PC-9 (cell line): Measurements from ENCODE around the gene PCID2. TPM values are rescaled to one million over a fixed set of nuclear protein-coding genes. Genes with fewer than 3 reads are reported as not detected.

Experiments used
- BruUV-seq: library from RNA; stranded (reverse); fragments of 400-500 nt; replicated peaks from 2 replicates; lab custom pipeline; 2021; lab: Mats Ljungman, UMichigan
- CTCF ChIA-PET: fragments of 300-600 bp; sonication (Branson Sonifier 250); formaldehyde crosslinking; loops from one replicate; lab custom pipeline; 2022; ENCODE audit warnings: antibody characterized with exemption; lab: Charles Lee
- POLR2A ChIA-PET: fragments of 300-600 bp; sonication (Branson Sonifier 250); formaldehyde crosslinking; loops from one replicate; lab custom pipeline; 2022; ENCODE audit warnings: antibody characterized with exemption; ENCODE audit not compliant: unreplicated experiment; lab: Charles Lee
- DNase-seq, 2 experiments: peaks; one replicate each; pipeline versions ENCODE4 v3.0.0 to v3.0.0-alpha.2; 2015 to 2022; ENCODE audit warnings: mixed read lengths in 1 of 2
- H2AFZ ChIP-seq: fragments of 200-600 bp; sonication (generic); 2 replicates; pipeline ENCODE4 v1.8.1; 2017; ENCODE audit warnings: antibody characterized with exemption
- H3F3A ChIP-seq: fragments of 200-600 bp; sonication (generic); 2 replicates; pipeline ENCODE4 v1.8.1; 2017; ENCODE audit warnings: antibody characterized with exemption, mild to moderate bottlenecking, low read depth; ENCODE audit not compliant: insufficient read depth
- H3K27ac ChIP-seq: fragments of 200-600 bp; sonication (generic); 2 replicates; pipeline ENCODE4 v1.6.1; 2016; ENCODE audit warnings: mixed run types
- H3K27me3 ChIP-seq: fragments of 200-600 bp; sonication (generic); 2 replicates; pipeline ENCODE4 v1.6.1; 2016; ENCODE audit warnings: low read depth, mixed run types; ENCODE audit not compliant: insufficient read depth
- H3K36me3 ChIP-seq: fragments of 200-600 bp; sonication (generic); 2 replicates; pipeline ENCODE4 v1.6.1; 2016; ENCODE audit warnings: low read depth, mixed run types
- H3K4me1 ChIP-seq: fragments of 200-600 bp; sonication (generic); replicated peaks from 2 replicates; pipeline ENCODE4 v1.6.1; 2016; ENCODE audit warnings: mixed run types; ENCODE audit not compliant: insufficient read depth
- H3K4me2 ChIP-seq: fragments of 200-600 bp; sonication (generic); 2 replicates; pipeline ENCODE4 v1.6.1; 2017; ENCODE audit warnings: mixed run types
- H3K4me3 ChIP-seq: fragments of 200-600 bp; sonication (generic); 2 replicates; pipeline ENCODE4 v1.6.1; 2016; ENCODE audit warnings: mixed run types
- H3K79me2 ChIP-seq: fragments of 200-600 bp; sonication (generic); 2 replicates; pipeline ENCODE4 v1.6.1; 2017; ENCODE audit warnings: low read depth, mixed run types
- H3K9me2 ChIP-seq: fragments of 200-600 bp; sonication (generic); 2 replicates; pipeline ENCODE4 v1.8.1; 2017; ENCODE audit warnings: mild to moderate bottlenecking; ENCODE audit not compliant: insufficient read depth
- H3K9me3 ChIP-seq: fragments of 200-600 bp; sonication (generic); 2 replicates; pipeline ENCODE4 v1.8.1; 2016; ENCODE audit warnings: low read depth; ENCODE audit not compliant: insufficient read depth
- H4K20me1 ChIP-seq: fragments of 200-600 bp; sonication (generic); 2 replicates; pipeline ENCODE4 v1.8.1; 2017; ENCODE audit not compliant: insufficient read depth
- CTCF ChIP-seq: fragments of 200-600 bp; sonication (generic); conservative IDR thresholded peaks from 2 replicates; pipeline ENCODE4 v1.6.1; 2017; ENCODE audit warnings: mixed run types, antibody characterized with exemption, mild to moderate bottlenecking, moderate library complexity
- EZH2 ChIP-seq: fragments of 200-600 bp; sonication (generic); IDR thresholded peaks from 2 replicates; pipeline ENCODE4 v1.8.0; 2017; ENCODE audit warnings: antibody characterized with exemption, low read depth
- intact Hi-C: fragments of 100-400 bp; cut with micrococcal nuclease; formaldehyde crosslinking; loops from one replicate; pipeline ENCODE4 v1.10.0; 2022; ENCODE audit not compliant: unreplicated experiment
- total RNA-seq: library from RNA; stranded (reverse); gene quantifications from 2 replicates; pipeline ENCODE4 v1.2.3, GENCODE V29; 2021

The PCID2 gene
- total RNA-seq, 1 experiment from 2014 or later = 71.8 TPM

GRCh38 chr13:113145496-113145895 lies 63.0 kb downstream of the PCID2 start:
- H3F3A ChIP-seq = no peaks in the 10 kb centered on the region
- H3K27me3 ChIP-seq = peaks cover 66% of the 10 kb centered on the region
- no peaks in the 10 kb centered on the region for H3K4me1 ChIP-seq
- H4K20me1 ChIP-seq = no peaks in the 10 kb centered on the region
- no peaks in the 10 kb centered on the region for H3K79me2 ChIP-seq
- H3K27ac ChIP-seq = no peak overlapping the region
- H3K4me2 ChIP-seq = no peak overlapping the region
- POLR2A ChIA-PET = no interaction called here
- no peaks in the 10 kb centered on the region for H3K9me2 ChIP-seq
- H3K36me3 ChIP-seq = no peaks in the 10 kb centered on the region
- no TSS peak for BruUV-seq
- intact Hi-C loops = no loop called here
- no peak overlapping the region for H3K4me3 ChIP-seq
- H3K9me3 ChIP-seq = no peaks in the 10 kb centered on the region
- H2AFZ ChIP-seq = no peak overlapping the region
- CTCF ChIA-PET = no interaction called here
- no peak for DNase-seq
- no peak for TF ChIP-seq CTCF
- no peak for TF ChIP-seq EZH2

- Histone ChIP-seq H3F3A (no peaks in the 10 kb centered on the region), H3K4me3 (no peak overlapping the region), H3K27ac (no peak overlapping the region), H3K27me3 (peaks cover 70% of the 10 kb centered on the region), H4K20me1 (no peaks in the 10 kb centered on the region), H3K9me2 (no peaks in the 10 kb centered on the region), H3K36me3 (no peaks in the 10 kb centered on the region), H3K4me1 (no peaks in the 10 kb centered on the region), H3K4me2 (no peak overlapping the region), H3K79me2 (no peaks in the 10 kb centered on the region), H3K9me3 (no peaks in the 10 kb centered on the region), H2AFZ (no peak overlapping the region)
- intact Hi-C loops = no loop called here
- BruUV-seq = no TSS peak
- DNase-seq = no peak
- CTCF ChIA-PET = no interaction called here
- POLR2A ChIA-PET = no interaction called here
- no peak for TF ChIP-seq EZH2
- TF ChIP-seq CTCF = no peak
Measured at GRCh38 chr13:113144255-113144629, 64.2 kb downstream of the PCID2 start.

- Histone ChIP-seq H3K27ac (no peak overlapping the region), H3K9me2 (no peaks in the 10 kb centered on the region), H3K79me2 (no peaks in the 10 kb centered on the region), H3F3A (no peaks in the 10 kb centered on the region), H3K4me3 (no peak overlapping the region), H2AFZ (no peak overlapping the region), H3K27me3 (peaks cover 76% of the 10 kb centered on the region), H4K20me1 (no peaks in the 10 kb centered on the region), H3K4me2 (no peak overlapping the region), H3K9me3 (no peaks in the 10 kb centered on the region), H3K4me1 (no peaks in the 10 kb centered on the region), H3K36me3 (no peaks in the 10 kb centered on the region)
- TF ChIP-seq EZH2 = no peak
- ChIA-PET CTCF (no interaction called here), POLR2A (interaction anchor here (0.6 kb wide), 1 partner anchor 84 kb away, joined by 3 read pairs; no protein-coding TSS in a partner anchor)
- intact Hi-C loops = no loop called here
- BruUV-seq = no TSS peak
- no peak for DNase-seq
Measured at GRCh38 chr13:113143466-113144254, 64.8 kb downstream of the PCID2 start.
